NCI-H2196 treated with DMSO at 0.1 percent for 48 hours (cell line): ENCODE measurements around the gene STON2.

ENCODE experiments used
- DNase-seq: peaks from one replicate; lab custom pipeline; 2025; ENCODE audit not compliant: unreplicated experiment; lab: John Stamatoyannopoulos, UW

The STON2 gene

DNA sequence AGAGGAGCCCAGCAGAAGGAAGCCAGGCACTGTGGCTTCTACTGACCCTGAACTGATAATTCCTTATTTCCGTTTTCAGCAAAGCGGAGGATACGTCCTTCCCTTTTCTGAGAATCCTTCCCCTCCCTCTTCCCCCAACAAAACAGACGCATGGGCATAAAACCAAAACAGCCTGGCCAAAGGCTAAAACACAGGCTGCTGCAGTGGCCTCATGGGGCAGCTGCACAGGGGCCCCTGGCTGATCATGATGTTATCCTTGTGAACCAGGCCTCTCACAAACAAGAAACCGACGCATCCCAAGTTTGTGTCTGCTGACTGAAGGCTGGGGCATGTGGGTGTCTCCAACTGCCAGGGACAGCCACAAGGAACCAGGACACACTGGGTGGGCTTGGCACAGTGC is 23.4 kb upstream of the STON2 start:
- DNase-seq = no peak

GRCh38 chr14:81418057-81418790 is 18.1 kb upstream of the STON2 start:
- DNase-seq = no peak

DNA sequence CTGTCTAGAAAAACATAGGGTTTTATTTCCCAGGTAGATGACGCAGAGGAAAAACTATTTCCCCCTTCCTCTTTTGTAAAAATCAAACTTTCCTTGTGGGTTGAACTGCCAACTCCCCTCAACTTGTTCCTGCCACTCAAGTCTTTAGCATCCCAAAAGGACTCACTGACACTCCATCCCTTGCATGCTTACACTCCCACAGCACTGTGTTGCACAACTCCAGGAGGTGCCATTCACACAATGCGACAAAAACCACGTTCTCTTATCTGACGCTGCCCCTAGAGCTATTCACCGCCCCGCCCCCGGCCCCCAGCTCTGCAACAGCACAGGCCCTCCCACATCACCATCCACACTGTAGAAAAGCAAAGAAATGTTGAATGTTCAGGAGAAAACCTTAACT is 16.9 kb upstream of the STON2 start:
- no peak for DNase-seq

DNA sequence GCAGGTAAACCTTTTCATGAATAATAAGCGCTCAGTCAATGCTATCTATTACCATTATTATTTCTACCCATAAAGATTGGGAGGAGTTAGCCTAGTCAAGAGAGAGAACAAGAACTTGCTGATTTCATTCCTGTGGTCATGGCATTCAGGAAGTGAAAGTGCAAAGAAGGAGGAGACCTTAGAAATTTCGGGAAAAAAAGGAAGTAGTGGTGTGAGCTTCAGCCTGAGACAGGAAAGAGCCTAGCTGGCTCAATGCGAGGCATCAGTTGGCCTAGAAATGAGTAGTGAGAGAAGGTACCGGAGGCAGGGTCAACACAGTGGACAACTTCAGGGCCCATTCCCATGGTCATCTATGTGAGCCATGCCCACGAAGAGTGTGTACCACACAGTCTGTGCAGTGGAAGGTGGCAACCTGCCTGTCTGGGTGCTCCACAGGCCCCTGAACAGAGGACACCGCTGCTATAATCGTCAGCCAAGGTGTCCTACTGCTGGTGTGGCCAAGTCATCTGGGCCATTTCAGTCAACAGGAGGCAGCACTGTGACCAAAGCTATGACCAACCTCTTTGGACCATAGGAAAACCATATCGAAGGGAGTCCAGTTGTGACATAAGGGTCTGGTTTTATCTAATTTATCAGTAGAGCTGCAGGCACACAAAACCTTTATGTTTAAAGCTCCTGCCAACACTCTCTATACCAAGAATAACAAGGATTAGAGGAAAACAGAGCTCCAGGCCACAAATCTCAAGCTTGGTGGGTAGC is 16.2 kb upstream of the STON2 start:
- DNase-seq = no peak

GRCh38 chr14:81415781-81416180 is 15.7 kb upstream of the STON2 start:
- DNase-seq = no peak

GRCh38 chr14:81414123-81414522 is 14.0 kb upstream of the STON2 start:
- DNase-seq = no peak

DNA sequence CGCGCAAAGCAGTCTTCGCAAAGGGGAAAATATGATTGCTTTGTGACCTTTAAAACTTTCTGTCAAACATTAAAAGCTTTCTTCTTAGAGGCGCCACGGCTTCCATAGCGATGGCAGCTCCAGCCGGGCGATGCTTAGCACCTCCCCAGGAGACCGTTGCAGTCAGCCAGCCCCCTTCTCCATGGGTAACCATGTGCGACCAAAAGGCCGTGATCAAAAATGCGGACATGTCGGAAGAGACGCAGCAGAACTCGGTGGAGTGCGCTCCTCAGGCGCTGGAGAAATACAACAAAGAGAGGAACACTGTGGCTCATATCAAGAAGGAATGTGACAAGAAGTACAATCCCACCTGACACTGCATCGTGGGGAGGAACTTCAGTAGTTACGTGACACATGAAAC is 12.7 kb upstream of the STON2 start:
- DNase-seq = no peak

DNA sequence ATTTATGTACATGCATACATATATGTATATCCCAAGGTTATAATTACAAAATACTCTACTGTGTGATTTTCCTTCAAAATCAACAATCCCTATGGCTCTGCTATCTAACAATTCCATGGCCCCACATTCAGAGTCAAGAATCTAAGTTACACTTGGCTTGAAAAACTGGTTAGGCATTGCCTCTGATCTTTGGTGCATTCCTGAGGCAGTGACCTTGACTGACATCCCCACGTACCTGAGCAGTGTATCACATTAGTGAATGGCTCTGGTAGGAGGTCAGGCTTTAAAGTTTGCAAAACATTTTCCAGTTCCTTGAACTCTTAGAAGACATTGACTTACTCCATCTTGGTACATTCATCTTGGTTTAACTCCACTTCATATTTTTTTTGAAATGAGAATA is 8.5 kb upstream of the STON2 start:
- no peak for DNase-seq

- no peak for DNase-seq
These were observed 6.7 kb upstream of the STON2 start for GRCh38 chr14:81406863-81407262.

DNA sequence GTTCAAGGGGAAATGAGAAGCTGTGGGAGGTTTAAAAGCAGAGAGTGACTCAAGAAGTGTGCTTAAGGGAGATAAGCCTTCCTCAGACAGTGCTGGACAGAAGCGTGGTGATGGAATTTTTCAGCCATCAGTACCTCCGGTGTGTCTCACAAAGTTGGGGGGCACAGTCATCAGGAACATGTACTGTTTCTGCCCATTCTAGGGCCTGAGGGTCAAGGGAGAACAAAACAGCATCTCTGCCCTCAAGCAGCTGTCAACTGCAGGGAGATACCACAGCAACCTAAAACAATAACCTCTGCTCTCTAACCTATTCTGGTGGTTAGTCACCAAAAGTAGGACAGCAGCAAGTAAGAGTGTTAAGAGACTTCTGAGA is 2.0 kb upstream of the STON2 start:
- DNase-seq = no peak

GRCh38 chr14:81401420-81402122 is 1.4 kb upstream of the STON2 start:
- no peak for DNase-seq

DNA sequence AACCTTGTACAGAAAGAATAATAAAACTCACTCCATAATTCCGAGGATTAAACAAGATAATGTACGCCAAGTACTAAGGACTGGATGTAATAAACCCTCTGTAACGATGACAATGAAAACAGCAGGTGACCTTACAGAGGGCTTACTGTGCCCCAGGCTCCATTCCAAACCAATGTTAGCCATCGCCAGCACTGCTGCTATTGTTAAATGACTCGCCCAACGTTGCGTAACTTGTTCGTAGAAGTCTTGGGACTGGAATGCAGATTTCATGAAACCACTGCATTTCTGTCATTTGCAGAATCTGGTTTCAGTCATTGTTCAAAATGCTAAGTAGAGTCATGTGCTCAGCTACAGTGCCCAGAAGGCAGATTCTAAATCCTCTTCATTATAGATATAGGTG is 728 bp upstream of the STON2 start:
- DNase-seq = no peak

DNA sequence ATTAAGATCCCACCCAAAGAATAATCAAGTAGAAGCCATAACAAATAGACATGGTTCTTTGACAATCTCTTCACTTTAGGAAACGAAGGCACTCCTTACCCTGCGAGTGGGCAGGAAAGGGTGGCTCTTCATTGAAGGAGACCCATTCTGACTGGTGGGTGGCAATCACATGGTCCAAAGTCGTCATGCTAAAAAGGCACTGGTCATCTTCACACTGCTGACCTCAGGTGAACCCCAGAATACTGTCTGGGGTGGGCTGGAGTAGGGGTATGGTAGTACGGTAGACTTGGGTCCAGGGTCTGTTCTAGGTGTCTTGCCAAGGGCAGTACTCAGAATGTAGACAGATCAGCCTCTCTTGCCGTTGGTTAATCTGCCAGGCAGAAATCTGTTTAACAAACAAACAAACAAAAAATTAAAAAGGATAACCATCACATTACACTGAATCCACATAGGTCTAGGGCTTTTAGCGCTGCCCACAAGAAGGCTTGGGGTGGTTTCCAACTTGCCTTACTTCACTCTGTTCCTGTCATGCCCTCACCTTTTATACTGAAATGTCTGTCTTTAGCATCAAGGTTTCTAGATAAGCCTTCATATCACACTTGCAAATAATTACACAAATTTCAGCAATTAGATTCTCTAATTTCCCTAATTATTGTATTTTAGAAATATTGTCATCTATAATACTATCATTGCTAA is 1.8 kb downstream of the STON2 start:
- no peak for DNase-seq

GRCh38 chr14:81396113-81396512 is 4.0 kb downstream of the STON2 start:
- no peak for DNase-seq

DNA sequence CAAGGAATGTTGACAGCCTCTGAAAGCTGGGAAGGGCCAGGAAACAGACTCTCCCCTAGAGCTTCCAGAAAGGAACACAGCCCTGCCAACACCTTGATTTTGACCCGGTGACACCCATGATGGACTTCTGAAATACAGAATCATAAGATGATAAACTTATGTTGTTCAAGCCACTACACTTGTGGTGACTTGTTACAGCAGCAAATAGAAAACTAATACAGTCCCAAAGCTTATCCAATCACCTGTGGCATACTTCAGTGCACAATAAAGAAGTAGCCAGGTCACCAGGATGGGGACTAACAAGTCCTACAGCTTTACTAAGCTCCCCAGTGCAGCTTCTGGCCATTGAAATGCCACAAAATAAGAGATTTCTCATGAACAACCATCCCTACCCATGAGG is 5.4 kb downstream of the STON2 start:
- no peak for DNase-seq

- no peak for DNase-seq
These were observed 7.0 kb downstream of the STON2 start for GRCh38 chr14:81392976-81393643.

DNA sequence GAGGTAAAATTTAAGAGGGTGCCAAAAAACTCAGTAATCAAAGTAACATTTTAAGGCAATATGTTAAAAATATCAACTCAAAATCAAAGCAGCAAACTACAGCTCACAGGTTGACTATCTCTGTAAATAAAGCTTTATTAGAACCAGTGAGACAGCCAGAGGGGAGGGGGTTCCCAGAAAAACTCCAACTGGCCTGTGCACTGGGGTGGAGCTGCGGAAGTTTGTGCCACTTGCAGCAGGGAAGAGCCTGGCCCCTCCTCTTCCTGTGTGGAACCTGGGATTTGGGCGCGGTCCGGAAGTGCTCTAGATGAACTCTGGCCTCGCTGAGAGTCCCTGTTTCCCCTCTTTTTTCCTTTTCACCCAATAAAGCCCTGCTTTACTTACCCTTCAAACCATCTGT is 8.1 kb downstream of the STON2 start:
- no peak for DNase-seq

- no peak for DNase-seq
These were observed 9.4 kb downstream of the STON2 start for GRCh38 chr14:81390696-81391095.

DNA sequence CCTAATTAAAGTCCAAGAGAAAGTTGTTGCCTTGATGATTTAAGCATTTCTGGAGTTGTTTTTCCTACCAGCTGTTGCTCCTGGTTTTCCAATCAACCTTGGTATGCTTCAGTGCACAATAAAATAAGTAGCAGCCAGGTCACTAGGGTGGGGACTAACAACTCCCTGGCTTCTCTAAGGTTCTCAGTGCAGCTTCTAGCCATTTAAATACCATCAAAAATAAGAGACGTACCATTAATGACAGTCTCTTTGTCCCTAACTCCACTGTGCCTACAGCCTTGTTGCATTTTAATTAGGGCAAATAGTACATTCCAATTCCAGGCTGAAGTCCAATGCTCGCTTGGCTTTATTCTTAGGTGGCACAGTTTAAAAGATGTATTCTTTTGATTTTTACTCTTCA is 11.8 kb downstream of the STON2 start:
- no peak for DNase-seq

DNA sequence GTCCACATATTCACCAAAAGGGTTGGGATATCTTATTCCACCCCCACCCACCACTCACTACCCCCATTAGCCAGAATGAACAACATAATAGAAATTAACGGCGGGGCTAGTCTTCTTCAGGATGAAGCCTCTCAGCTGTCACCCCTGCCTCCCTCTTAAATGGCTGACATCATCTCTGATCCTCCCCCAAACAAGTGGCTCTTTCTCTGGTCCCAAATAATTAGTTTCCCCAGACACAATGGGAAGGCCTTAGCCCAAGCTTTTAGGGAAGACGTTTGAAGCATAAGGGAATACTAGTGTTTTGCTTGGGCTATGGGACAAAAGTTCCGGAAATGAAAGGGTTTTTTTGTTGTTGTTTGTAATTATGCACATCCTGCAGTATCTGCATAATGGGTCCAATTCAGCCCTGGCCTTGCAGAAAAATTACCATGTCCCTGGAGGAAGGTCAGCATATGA is 13.8 kb downstream of the STON2 start:
- DNase-seq = no peak

- no peak for DNase-seq
These were observed 14.2 kb downstream of the STON2 start for GRCh38 chr14:81385886-81386285.
